NCI-H82 (cell line): ENCODE results near the gene EPB41L3.
"Not testable (repeated sequence)": the region's sequence is repeated elsewhere in the genome, so short reads cannot be mapped to it uniquely, and the experiment has no call there.

ENCODE experiments used
- DNase-seq: peaks from one replicate; lab custom pipeline; 2025; lab: John Stamatoyannopoulos, UW

Gene EPB41L3

DNA sequence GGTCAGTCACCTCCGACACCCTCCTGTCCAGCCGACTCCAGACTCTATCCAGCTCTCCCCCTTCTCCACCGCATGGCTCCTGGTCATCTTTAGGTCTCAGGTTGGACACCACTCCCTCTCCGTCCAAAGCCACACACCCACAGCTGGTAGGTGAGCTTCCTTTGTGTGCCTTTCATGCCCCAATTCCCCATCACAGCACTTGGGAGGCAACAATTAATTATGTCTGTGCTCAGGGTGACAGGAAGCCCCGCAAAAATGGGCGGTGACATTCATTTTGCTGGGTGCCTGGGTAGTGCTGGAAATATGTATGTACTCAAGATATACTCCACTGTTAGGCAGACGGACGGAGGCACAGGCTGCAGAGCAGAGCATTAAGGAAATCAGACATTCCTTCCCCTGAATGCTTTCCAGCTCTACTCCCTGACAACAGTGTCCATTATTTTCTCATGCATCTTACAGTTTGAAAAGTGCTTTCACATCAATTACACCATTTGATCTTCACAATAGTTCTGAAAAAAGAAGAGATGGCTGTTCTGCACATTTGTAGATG is 13.1 kb downstream of the EPB41L3 start:
- no peak for DNase-seq

DNA sequence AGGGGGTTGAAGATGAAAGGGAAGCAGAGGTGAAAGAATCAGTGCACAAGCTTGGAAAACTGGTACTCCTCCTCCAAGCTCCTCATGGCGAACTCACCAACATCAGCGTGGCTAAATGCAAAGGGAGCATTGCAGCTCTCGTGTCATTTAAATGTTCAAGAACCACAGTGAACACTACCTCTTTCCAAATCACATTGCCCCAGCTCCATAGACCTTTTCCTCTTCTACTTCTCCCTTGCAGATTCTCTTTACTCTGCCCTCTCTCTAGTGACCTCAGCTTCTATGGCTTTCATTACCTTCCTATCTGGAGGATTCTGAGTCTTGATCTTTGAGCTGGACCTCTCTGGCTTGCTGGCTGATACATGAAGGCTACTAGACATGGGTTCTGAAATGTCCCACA is 14.3 kb downstream of the EPB41L3 start:
- DNase-seq = no peak

- no peak for DNase-seq
Measured at GRCh38 chr18:5527603-5528002, 16.2 kb downstream of the EPB41L3 start.

DNA sequence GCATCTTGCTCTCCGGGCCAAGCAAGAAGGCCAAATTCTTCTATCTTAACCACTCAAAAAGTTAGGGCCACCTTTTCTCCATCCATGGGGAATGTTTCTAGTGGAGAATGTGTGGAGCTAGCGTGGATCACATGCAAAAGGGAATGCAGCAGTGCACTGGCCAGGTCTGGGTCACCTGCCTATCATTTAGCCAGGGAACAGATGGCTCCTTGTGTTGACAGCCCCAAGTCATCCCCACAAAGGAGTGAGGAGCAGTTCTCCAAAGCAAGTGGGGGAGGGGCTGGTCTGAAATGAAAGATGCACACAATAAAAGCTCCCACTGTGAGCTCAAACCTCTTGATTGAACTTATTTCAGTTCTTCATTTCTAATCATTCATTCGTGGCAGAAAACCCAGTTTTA is 19.1 kb downstream of the EPB41L3 start:
- DNase-seq = peak; percentile 66

- no peak for DNase-seq
Measured at GRCh38 chr18:5521000-5521399, 22.8 kb downstream of the EPB41L3 start.

GRCh38 chr18:5520464-5520863 is 23.3 kb downstream of the EPB41L3 start:
- DNase-seq = no peak

GRCh38 chr18:5519448-5520298 is 24.1 kb downstream of the EPB41L3 start:
- no peak for DNase-seq

- DNase-seq = no peak
Measured at GRCh38 chr18:5518899-5519371, 24.9 kb downstream of the EPB41L3 start.

- DNase-seq = no peak
Measured at GRCh38 chr18:5518179-5518770, 25.5 kb downstream of the EPB41L3 start.

DNA sequence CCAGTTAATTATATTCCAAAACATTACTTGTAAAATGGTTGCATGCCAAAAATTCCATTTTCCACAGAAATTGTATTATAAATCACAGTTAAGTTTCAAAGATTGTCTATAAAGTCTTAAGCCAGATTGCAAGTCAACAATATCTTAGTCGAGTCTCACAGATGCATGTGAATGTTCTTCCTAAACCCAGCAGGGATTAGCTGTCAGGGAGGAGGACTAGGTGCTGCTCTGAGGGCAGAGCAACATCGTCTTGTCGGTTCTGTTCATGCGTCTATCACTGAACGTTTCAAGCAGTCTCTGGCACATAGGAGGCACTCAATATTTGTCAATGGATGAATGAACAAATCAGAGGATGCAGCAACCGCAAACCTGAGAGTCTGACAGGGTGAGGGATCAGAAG is 27.0 kb downstream of the EPB41L3 start:
- peak; percentile 54 for DNase-seq

DNA sequence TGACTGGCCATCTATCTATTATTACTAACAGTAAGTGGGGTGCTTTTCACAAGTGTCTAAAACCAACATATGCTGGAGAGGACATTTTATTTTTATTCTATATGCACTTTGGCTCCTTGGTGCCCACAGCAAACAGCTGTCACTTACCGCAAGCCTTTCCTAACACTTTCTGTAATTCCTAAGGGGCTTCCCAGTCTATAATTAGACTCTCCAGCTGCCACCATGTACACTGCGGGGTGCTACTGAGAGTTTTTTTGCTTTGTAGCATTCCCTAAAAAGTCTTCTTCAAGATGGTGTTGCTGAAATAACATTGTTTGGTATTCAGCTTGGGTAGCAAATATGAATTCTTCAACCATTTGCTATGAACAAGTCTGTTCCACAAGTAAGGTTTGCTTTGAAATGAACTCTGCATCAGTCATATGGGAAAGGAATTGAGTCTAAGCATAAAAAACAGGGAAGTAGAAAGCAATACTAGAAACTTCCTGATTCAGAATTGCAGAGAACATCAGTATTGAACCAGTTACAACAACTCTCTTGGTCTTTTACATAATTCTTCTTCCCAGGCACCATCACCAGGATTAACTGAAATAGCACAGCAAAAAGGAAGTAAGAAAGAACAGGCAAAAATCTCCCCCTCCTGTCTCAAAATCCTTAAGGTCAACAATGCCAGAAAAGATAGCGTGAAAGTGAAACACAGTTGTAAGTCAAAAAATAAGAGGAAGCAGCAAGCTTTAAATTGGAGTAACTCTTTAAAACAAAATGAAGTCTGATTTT is 28.6 kb downstream of the EPB41L3 start:
- peak; percentile 86 for DNase-seq

DNA sequence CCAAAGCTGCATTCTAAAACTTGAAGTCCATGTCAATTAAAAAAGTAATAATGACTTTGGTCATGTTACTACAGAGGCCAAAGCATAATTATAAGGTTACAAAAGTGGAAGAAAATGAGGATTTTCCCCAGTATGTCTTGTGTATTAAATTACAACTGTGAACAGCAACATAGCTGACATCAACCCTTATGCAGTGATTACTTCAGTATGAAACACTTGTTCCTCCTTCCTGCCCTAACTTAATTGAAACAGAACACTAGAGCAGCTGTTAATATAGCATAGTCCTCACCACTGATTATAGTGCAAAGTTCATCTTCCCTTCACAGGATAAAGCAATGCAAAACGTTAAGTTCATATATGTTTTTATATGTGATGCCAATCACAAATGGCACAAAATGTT is 29.9 kb downstream of the EPB41L3 start:
- DNase-seq = no peak

DNA sequence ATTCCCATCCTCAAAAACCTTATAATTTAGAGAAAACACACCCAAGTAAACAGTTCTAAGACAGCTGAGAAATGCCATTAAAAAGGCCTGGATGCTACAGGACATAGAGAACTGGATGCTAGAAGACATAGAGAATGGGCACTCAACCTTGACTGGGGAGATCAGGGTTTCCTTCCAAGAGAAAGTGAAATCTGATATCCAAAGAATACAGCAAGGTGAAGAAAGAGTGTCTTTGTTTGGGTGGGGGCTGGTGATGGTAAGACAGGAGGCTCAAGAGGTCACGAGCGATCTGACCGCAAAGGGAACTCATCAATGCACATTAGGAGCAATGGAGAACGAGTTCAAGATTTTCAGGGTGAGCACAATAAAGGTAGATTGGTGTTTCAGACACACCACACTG is 31.6 kb downstream of the EPB41L3 start:
- DNase-seq = no peak

- DNase-seq = not testable (repeated sequence)
Measured at GRCh38 chr18:5511541-5511940, 32.3 kb downstream of the EPB41L3 start.

GRCh38 chr18:5510135-5510846 is 33.5 kb downstream of the EPB41L3 start:
- DNase-seq = no peak

- DNase-seq = no peak
Measured at GRCh38 chr18:5508821-5509220, 35.0 kb downstream of the EPB41L3 start.

- no peak for DNase-seq
Measured at GRCh38 chr18:5507756-5508155, 36.0 kb downstream of the EPB41L3 start.

- no peak for DNase-seq
Measured at GRCh38 chr18:5506174-5506573, 37.6 kb downstream of the EPB41L3 start.

DNA sequence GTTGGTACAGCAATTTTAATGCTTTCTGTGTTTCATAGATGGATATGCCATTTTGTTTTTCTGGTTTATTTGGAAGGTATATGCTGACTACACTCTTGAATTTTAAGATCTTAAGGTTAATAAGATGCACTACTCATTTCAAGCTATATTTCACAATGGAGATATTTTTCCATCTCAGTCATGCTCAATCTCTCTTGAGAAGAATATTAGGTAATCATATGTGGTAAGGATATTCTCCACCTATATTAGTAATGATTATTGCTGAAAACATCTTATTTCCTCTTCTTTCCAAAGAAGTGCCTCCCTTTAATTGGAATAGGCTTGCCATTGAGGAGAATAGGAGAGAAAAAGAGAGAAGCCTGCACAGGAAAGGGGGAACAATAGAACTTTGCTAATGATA is 40.1 kb downstream of the EPB41L3 start:
- DNase-seq = no peak

DNA sequence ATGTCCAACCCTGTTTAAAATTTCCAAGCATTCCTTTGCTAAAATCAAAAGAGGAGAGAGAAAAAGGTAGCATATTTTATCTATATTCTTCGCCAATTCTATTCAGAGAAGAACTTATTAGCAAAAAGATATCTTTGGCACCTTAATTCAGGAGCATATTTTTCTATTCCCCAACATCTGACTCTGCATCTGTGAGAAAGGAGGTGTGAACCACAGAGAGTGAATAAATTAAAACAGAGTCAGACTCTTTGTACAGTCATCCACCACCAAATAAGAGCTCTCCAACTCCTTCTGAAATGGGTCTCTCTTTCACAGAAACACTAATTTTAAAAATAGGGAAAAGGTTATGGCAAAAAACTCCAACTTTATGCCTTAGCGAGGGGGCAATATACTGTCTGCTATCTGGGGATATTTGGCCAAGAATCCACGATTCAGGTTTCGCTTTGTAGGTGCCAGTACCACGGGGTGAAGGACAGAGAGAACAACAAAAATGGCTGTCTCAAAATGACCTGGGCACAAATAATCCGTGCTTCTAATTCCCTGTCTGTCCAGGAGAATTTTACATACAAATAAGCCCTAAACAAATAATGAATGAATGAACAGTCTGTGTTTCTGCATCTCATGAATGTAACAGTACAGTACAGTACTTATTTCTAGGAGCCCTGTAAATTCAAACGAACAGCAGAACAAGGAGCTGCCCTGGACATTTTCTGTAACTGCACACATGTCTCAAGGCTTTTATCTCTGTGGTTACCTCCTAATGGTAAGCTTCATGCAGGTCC is 43.4 kb downstream of the EPB41L3 start:
- DNase-seq = no peak

- no peak for DNase-seq
Measured at GRCh38 chr18:5498452-5498851, 45.3 kb downstream of the EPB41L3 start.
